Left lung (tissue), 10 donors: ENCODE data around the gene CDK5R1. TPM values are rescaled to one million over a fixed set of nuclear protein-coding genes. Genes with fewer than 3 reads are reported as not detected.

ENCODE experiments used
- ATAC-seq: fragments of 200-7000 bp; cut with Tn5 transposase; one replicate; pipeline ENCODE4 v1.9.1; 2020; ENCODE audit warnings: moderate library complexity
- DNase-seq, 4 donors: peaks; one replicate each; pipeline ENCODE4 v3.0.0-alpha.2; 2013 to 2020
- H3K27ac ChIP-seq, 2 donors: fragments of 200-600 bp; sonication (generic) in 1 of 2; one replicate each; pipeline versions ENCODE4 v1.5.0 to v1.8.0; 2020 to 2021
- H3K27me3 ChIP-seq, 2 donors: fragments of 200-600 bp; sonication (generic) in 1 of 2; one replicate each; pipeline versions ENCODE4 v1.5.0 to v1.8.0; 2020 to 2021
- H3K36me3 ChIP-seq, 2 donors: fragments of 200-600 bp; sonication (generic) in 1 of 2; one replicate each; pipeline versions ENCODE4 v1.5.0 to v1.8.0; 2020 to 2021
- H3K4me1 ChIP-seq, 2 donors: fragments of 200-600 bp; one replicate each; pipeline ENCODE4 v1.8.0; 2021
- H3K4me3 ChIP-seq, 2 donors: fragments of 200-600 bp; sonication (generic) in 1 of 2; one replicate each; pipeline versions ENCODE4 v1.5.0 to v1.8.0; 2020 to 2021; ENCODE audit warnings: mild to moderate bottlenecking in 1 of 2
- H3K9me3 ChIP-seq, 2 donors: fragments of 200-600 bp; sonication (generic) in 1 of 2; one replicate each; pipeline versions ENCODE4 v1.5.0 to v1.8.0; 2020 to 2021
- intact Hi-C, 2 donors: fragments of 100-400 bp; cut with DNase I; formaldehyde crosslinking; loops; one replicate each; pipeline versions ENCODE4 v1.11.2 to v1.14.2; 2022
- polyA plus RNA-seq, 6 donors: library from polyadenylated mRNA; unstranded; fragments of 120-200 nt; gene quantifications; one replicate each; pipeline ENCODE4 v1.2.1, GENCODE V29; 2013; ENCODE audit not compliant: insufficient read length in 6 of 6
- total RNA-seq, 2 donors: library from RNA; stranded (reverse); fragmentation: NEBNext Ultra II Directional; extraction: Animal tissue kit (Norgen Biotek cat#: 25700); gene quantifications; one replicate each; pipeline ENCODE4 v1.2.1, GENCODE V29; 2021
- TF ChIP-seq, protein P1 (sequence below), 2 donors: fragments of 200-600 bp; sonication (generic) in 1 of 2; IDR thresholded peaks; one replicate each; pipeline versions ENCODE4 v1.5.0 to v1.8.0; 2021; ENCODE audit warnings: antibody characterized with exemption in 2 of 2
- donor health status: DM: no; HTN: yes; CAD: no.
- donor health status: DM: no; HTN: no; CAD: no.

Gene CDK5R1
- total and polyA plus RNA-seq, 8 donors: 1.3 to 5.0 (median 3.7) TPM

GRCh38 chr17:32467949-32468348 lies 18.8 kb upstream of the CDK5R1 start:
- no peak overlapping the region for H3K27ac ChIP-seq
- H3K4me3 ChIP-seq: no peak overlapping the region
- H3K4me1 ChIP-seq: no peaks in the 10 kb centered on the region
- H3K9me3 ChIP-seq: no peaks in the 10 kb centered on the region
- H3K36me3 ChIP-seq: peaks cover 0 to 97% of the 10 kb centered on the region in 2 donors
- TF ChIP-seq, protein P1, sequence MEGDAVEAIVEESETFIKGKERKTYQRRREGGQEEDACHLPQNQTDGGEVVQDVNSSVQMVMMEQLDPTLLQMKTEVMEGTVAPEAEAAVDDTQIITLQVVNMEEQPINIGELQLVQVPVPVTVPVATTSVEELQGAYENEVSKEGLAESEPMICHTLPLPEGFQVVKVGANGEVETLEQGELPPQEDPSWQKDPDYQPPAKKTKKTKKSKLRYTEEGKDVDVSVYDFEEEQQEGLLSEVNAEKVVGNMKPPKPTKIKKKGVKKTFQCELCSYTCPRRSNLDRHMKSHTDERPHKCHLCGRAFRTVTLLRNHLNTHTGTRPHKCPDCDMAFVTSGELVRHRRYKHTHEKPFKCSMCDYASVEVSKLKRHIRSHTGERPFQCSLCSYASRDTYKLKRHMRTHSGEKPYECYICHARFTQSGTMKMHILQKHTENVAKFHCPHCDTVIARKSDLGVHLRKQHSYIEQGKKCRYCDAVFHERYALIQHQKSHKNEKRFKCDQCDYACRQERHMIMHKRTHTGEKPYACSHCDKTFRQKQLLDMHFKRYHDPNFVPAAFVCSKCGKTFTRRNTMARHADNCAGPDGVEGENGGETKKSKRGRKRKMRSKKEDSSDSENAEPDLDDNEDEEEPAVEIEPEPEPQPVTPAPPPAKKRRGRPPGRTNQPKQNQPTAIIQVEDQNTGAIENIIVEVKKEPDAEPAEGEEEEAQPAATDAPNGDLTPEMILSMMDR (IDR thresholded peaks at IDR 0.05): no peak
- no peak for ATAC-seq
- DNase-seq: no peak
- intact Hi-C loops: no loop called here
- H3K27me3 ChIP-seq: no peaks in the 10 kb centered on the region

DNA sequence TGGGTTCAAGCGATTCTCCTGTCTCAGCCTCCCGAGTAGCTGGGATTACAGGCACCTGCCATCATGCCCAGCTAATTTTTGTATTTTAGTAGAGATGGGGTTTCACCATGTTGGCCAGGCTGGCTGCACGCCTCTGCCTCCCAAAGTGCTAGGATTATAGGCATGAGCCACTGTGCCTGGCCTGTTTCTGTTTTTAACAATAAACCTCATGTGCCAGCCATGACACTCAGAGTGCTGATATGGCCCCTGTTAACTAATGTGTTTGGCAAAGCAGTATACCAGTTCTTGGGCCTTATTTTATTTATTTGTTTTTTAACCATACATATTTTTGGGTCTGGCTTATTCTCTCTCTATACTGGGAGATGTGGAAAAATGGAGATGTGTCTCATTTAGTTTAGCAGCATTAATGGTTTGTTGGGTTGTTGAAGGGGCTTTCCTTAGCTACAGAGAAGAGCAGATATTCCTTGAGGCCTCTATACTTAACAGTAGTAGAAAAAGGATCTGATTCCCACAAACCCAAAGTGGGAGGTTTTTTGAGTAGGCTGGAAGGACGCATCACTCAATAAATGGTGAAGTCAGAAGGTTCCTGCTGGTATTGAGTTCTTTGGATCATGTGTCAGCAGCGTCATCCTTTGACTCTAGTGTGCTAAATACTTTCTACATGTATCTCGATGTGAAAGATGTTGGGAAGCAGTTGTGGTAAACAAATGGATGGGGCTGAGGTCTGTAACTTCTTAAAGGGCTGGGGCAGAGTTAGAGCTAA lies 16.2 kb upstream of the CDK5R1 start:
- TF ChIP-seq, protein P1 (IDR thresholded peaks at IDR 0.05): no peak
- Histone ChIP-seq H3K27me3 (no peaks in the 10 kb centered on the region), H3K4me1 (no peaks in the 10 kb centered on the region), H3K4me3 (no peak overlapping the region), H3K9me3 (no peaks in the 10 kb centered on the region), H3K36me3 (peaks cover 0 to 99% of the 10 kb centered on the region in 2 donors), H3K27ac (no peak overlapping the region)
- DNase-seq: no peak
- ATAC-seq: no peak
- intact Hi-C loops: no loop called here

DNA sequence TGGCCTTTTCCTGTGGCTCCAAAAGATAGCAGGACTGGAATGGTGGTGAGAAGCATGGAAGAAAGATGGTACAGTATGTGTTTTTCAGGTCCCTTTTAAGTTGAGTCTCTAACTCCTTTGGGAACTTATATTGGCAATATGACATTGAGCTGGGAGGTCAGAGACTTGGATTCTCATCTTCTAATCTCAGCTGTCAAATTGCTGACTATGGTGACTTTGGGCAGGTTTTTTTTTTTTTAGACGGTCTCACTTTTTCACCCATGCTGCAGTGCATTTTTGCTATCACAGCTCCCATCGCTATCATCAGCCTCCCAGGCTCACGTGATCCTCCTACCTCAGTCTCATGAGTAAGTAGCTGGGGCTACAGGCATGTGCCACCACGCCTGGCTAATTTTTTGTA lies 15.1 kb upstream of the CDK5R1 start:
- peaks cover 0 to 99% of the 10 kb centered on the region in 2 donors for H3K36me3 ChIP-seq

GRCh38 chr17:32475258-32475657 lies 11.5 kb upstream of the CDK5R1 start:
- Histone ChIP-seq H3K9me3 (no peaks in the 10 kb centered on the region), H3K36me3 (peaks cover 0 to 99% of the 10 kb centered on the region in 2 donors), H3K27ac (no peak overlapping the region), H3K4me3 (no peak overlapping the region), H3K4me1 (no peaks in the 10 kb centered on the region), H3K27me3 (no peaks in the 10 kb centered on the region)
- ATAC-seq: no peak
- no peak for DNase-seq
- intact Hi-C loops: no loop called here
- TF ChIP-seq, protein P1 (IDR thresholded peaks at IDR 0.05): no peak

More for the DNA sequence above, 15.1 kb upstream of the CDK5R1 start:
- Histone ChIP-seq H3K27me3 (no peaks in the 10 kb centered on the region), H3K4me1 (no peaks in the 10 kb centered on the region), H3K9me3 (no peaks in the 10 kb centered on the region), H3K27ac (no peak overlapping the region), H3K4me3 (no peak overlapping the region)
- DNase-seq: no peak
- TF ChIP-seq, protein P1 (IDR thresholded peaks at IDR 0.05): no peak
- intact Hi-C loops: no loop called here
- ATAC-seq: no peak

DNA sequence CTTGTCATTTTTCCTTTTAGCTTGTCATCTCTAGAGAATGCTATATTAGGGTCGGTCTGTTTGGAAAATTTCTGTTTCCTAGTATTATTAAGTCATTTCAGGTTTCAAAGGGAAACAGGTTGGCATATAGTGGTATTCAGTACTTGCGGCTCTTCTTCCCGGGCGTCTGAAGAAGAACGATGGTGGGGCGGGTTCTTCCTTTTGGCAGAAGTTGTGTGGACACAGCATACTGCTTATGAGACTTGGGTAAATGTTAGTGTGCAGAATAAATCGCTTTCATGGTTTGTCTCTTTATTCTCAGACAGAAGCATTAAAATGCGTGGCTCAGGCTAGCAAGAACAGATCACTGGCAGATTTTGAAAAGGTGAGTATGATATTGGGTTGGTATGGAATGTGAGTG lies 9.6 kb upstream of the CDK5R1 start:
- intact Hi-C loops: no loop called here
- DNase-seq: no peak
- TF ChIP-seq, protein P1 (IDR thresholded peaks at IDR 0.05): no peak
- ATAC-seq: no peak
- Histone ChIP-seq H3K9me3 (no peaks in the 10 kb centered on the region), H3K27ac (no peak overlapping the region), H3K27me3 (no peaks in the 10 kb centered on the region), H3K36me3 (peaks cover 0 to 99% of the 10 kb centered on the region in 2 donors), H3K4me3 (no peak overlapping the region), H3K4me1 (no peaks in the 10 kb centered on the region)
